ENCODE measurements around the gene SUPT3H.

- TF ChIP-seq CTCF (optimal IDR thresholded peaks at IDR 0.05 in 1 of 3, IDR thresholded peaks at IDR 0.05 in 1 of 3, conservative IDR thresholded peaks at IDR 0.05 in 1 of 3; ENCODE audit: extremely low read depth in 1 of 3, insufficient read depth in 2 of 3, low read length in 3 of 3) = no peak
- no peak for TF ChIP-seq EZH2 (IDR thresholded peaks at IDR 0.05; ENCODE audit: low read length)
These were observed 192.8 kb downstream of the SUPT3H start for GRCh38 chr6:45184937-45185336.
